ENCODE results near the gene LDAH.

The LDAH gene

GRCh38 chr2:20781656-20782265, 41.1 kb downstream of the LDAH start:
- no peak for DNase-seq (ENCODE audit: low read depth)

- no peak for DNase-seq (ENCODE audit: low read depth)
Observed at GRCh38 chr2:20771299-20771698, 51.6 kb downstream of the LDAH start.

GRCh38 chr2:20766798-20767644, 55.9 kb downstream of the LDAH start:
- DNase-seq (ENCODE audit: low read depth), result no peak

- DNase-seq (ENCODE audit: low read depth), result no peak
Observed at GRCh38 chr2:20766213-20766612, 56.7 kb downstream of the LDAH start.

- DNase-seq (ENCODE audit: low read depth), result no peak
Observed at GRCh38 chr2:20762945-20763683, 59.8 kb downstream of the LDAH start.

GRCh38 chr2:20759487-20759886, 63.4 kb downstream of the LDAH start:
- DNase-seq (ENCODE audit: low read depth), result no peak

- DNase-seq (ENCODE audit: low read depth), result no peak
Observed at GRCh38 chr2:20758997-20759396, 63.9 kb downstream of the LDAH start.

GRCh38 chr2:20757405-20758090, 65.4 kb downstream of the LDAH start:
- DNase-seq (ENCODE audit: low read depth), result no peak

- no peak for DNase-seq (ENCODE audit: low read depth)
Observed at GRCh38 chr2:20755132-20755800, 67.6 kb downstream of the LDAH start.

- DNase-seq (ENCODE audit: low read depth), result no peak
Observed at GRCh38 chr2:20752293-20752692, 70.6 kb downstream of the LDAH start.

- no peak for DNase-seq (ENCODE audit: low read depth)
Observed at GRCh38 chr2:20747317-20747716, 75.6 kb downstream of the LDAH start.

- no peak for DNase-seq (ENCODE audit: low read depth)
Observed at GRCh38 chr2:20745924-20746555, 76.9 kb downstream of the LDAH start.

GRCh38 chr2:20744366-20745335, 78.2 kb downstream of the LDAH start:
- DNase-seq (ENCODE audit: low read depth), result no peak

- DNase-seq (ENCODE audit: low read depth), result no peak
Observed at GRCh38 chr2:20738772-20739171, 84.1 kb downstream of the LDAH start.

GRCh38 chr2:20737505-20737904, 85.4 kb downstream of the LDAH start:
- no peak for DNase-seq (ENCODE audit: low read depth)

- no peak for DNase-seq (ENCODE audit: low read depth)
Observed at GRCh38 chr2:20728114-20728758, 94.7 kb downstream of the LDAH start.

- DNase-seq (ENCODE audit: low read depth), result no peak
Observed at GRCh38 chr2:20726913-20727312, 96.0 kb downstream of the LDAH start.

GRCh38 chr2:20725782-20726181, 97.1 kb downstream of the LDAH start:
- no peak for DNase-seq (ENCODE audit: low read depth)

- DNase-seq (ENCODE audit: low read depth), result no peak
Observed at GRCh38 chr2:20724500-20725053, 98.3 kb downstream of the LDAH start.
